WI38 (cell line): ENCODE results near the gene CFAP20.

Experiments used
- H3K4me3 ChIP-seq: 2 replicates; pipeline ENCODE4 v1.5.1; 2011; ENCODE audit warnings: low read depth, mild to moderate bottlenecking, control low read depth, low read length
- CTCF ChIP-seq: IDR thresholded peaks from 2 replicates; pipeline ENCODE4 v1.5.1; 2012; ENCODE audit warnings: low read depth, mild to moderate bottlenecking, control low read depth, low read length

CFAP20 gene

GRCh38 chr16:58157951-58158540 lies 28.9 kb upstream of the CFAP20 start:
- no peak overlapping the region for H3K4me3 ChIP-seq
- TF ChIP-seq CTCF: no peak

DNA sequence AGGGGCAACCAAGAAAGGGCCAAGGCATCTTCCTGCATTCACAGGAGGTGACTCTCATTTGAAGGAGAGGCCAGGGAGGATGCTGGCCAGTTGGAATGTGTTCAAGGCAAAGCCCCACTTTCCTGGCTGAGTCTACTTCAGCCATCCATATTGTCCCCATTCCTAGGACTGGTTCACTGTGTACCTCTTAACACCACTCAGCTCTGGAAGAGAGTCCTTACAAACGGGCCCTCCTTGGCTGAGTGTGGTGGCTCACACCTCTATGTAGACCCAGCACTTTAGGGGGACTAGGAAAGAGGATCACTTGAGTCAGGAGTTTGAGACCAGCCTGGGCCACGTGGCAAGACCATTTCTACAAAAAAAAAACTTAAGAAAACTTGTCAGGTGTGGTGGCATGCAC lies 28.1 kb upstream of the CFAP20 start:
- TF ChIP-seq CTCF: no peak
- no peak overlapping the region for H3K4me3 ChIP-seq

GRCh38 chr16:58155839-58156238 lies 26.7 kb upstream of the CFAP20 start:
- no peak for TF ChIP-seq CTCF
- H3K4me3 ChIP-seq: no peak overlapping the region

- TF ChIP-seq CTCF: no peak
- H3K4me3 ChIP-seq: no peak overlapping the region
Observed at GRCh38 chr16:58154345-58154744, 25.2 kb upstream of the CFAP20 start.

GRCh38 chr16:58152246-58152868 lies 23.2 kb upstream of the CFAP20 start:
- no peak for TF ChIP-seq CTCF

GRCh38 chr16:58148526-58148925 lies 19.3 kb upstream of the CFAP20 start:
- no peak overlapping the region for H3K4me3 ChIP-seq
- TF ChIP-seq CTCF: no peak

More at GRCh38 chr16:58152246-58152868, 23.2 kb upstream of the CFAP20 start:
- H3K4me3 ChIP-seq: no peak overlapping the region

DNA sequence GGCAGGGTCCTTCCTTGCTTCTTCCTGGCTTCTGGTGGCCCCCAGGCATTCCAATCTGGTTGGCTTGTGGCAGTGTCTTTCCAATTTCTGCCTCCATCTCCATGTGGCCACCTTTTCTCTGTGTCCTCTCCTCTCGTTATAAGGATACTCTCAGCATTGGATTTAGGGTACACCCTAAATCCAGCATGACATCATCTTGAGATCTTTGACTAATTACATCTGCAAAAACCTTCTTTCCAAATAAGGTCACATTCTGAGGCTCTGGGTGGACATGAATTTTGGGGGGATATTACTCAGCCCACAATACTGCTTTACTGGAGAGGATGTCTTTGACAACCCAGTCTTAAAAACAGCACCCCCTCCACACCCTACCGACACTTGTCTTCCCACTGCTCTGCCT lies 18.9 kb upstream of the CFAP20 start:
- H3K4me3 ChIP-seq: no peak overlapping the region
- no peak for TF ChIP-seq CTCF
